Natural killer cell (primary cell): Measurements from ENCODE around the gene C2orf15. TPM values are rescaled to one million over a fixed set of nuclear protein-coding genes. Genes with fewer than 3 reads are reported as not detected.
A peak's percentile ranks its signal among the peaks of the same experiment; 100 is the strongest.

ENCODE experiments used
- ATAC-seq, 3 donors: fragments of 150-1000 bp in 2 of 3; fragments of 200-7000 bp in 1 of 3; cut with Tn5 transposase; 1 replicate in 1 of 3; 2 replicates in 2 of 3; pipeline ENCODE4 v1.10.0; 2021; ENCODE audit warnings: mild to moderate bottlenecking in 2 of 3, moderate library complexity in 2 of 3
- DNase-seq, 2 donors: peaks; one replicate each; pipeline versions ENCODE4 v3.0.0 to v3.0.0-alpha.2; 2013 to 2021; ENCODE audit warnings: mixed read lengths in 1 of 2
- H3K27ac ChIP-seq: one replicate; pipeline ENCODE4 v1.5.1; 2013; ENCODE audit warnings: mild to moderate bottlenecking, low read length
- H3K27me3 ChIP-seq: one replicate; pipeline ENCODE4 v1.6.1; 2013; ENCODE audit warnings: low read length; ENCODE audit not compliant: control insufficient read depth, insufficient read depth
- H3K36me3 ChIP-seq: one replicate; pipeline ENCODE4 v1.6.1; 2013; ENCODE audit warnings: low read length; ENCODE audit not compliant: control insufficient read depth, insufficient read depth
- H3K4me1 ChIP-seq: one replicate; pipeline ENCODE4 v1.6.1; 2013; ENCODE audit warnings: low read length; ENCODE audit not compliant: control insufficient read depth, insufficient read depth
- H3K4me3 ChIP-seq: one replicate; pipeline ENCODE4 v1.5.1; 2013; ENCODE audit warnings: low read length
- H3K9me3 ChIP-seq: one replicate; pipeline ENCODE4 v1.6.1; 2013; ENCODE audit warnings: low read length; ENCODE audit not compliant: control insufficient read depth, insufficient read depth
- H3K27ac Mint-ChIP-seq, 2 donors: one replicate each; pipeline ENCODE4 v1.8.0; 2022; ENCODE audit warnings: mild to moderate bottlenecking in 2 of 2, mixed read lengths in 2 of 2, moderate library complexity in 1 of 2
- H3K27me3 Mint-ChIP-seq, 2 donors: one replicate each; pipeline ENCODE4 v1.8.0; 2022; ENCODE audit warnings: low read depth in 2 of 2, mixed read lengths in 2 of 2
- H3K36me3 Mint-ChIP-seq: one replicate; pipeline ENCODE4 v1.8.0; 2022; ENCODE audit warnings: mixed read lengths
- H3K4me1 Mint-ChIP-seq, 2 donors: one replicate each; pipeline ENCODE4 v1.8.0; 2022; ENCODE audit warnings: mixed read lengths in 2 of 2
- H3K4me3 Mint-ChIP-seq: one replicate; pipeline ENCODE4 v1.8.0; 2022; ENCODE audit warnings: mild to moderate bottlenecking, moderate library complexity, mixed read lengths
- H3K9me3 Mint-ChIP-seq, 2 donors: one replicate each; pipeline ENCODE4 v1.8.0; 2022; ENCODE audit warnings: mixed read lengths in 2 of 2
- CTCF ChIP-seq: fragments of 200-600 bp; IDR thresholded peaks from one replicate; pipeline ENCODE4 v1.8.0; 2022; ENCODE audit warnings: antibody characterized with exemption
- WGBS: methylation state at CpG from one replicate; pipeline ENCODE4 v1.1.7; 2013; ENCODE audit warnings: missing lambda C conversion rate; ENCODE audit not compliant: insufficient coverage; 5-methylcytosine and 5-hydroxymethylcytosine counted together
- intact Hi-C: fragments of 100-400 bp; cut with micrococcal nuclease; formaldehyde crosslinking; loops from one replicate; pipeline ENCODE4 v1.14.2; 2022
- total RNA-seq, 4 donors: library from RNA; stranded (reverse); fragments of 120-200 nt in 1 of 4; gene quantifications; one replicate each; pipeline versions ENCODE4 v1.2.3 to v1.2.4, GENCODE V29; 2013 to 2022

Gene C2orf15
- 1 to 10 TPM; 1.3 to 2.6 (median 1.9) TPM for total RNA-seq
- total RNA-seq (2013): 3.5 TPM

GRCh38 chr2:99141110-99142108 is at the start of gene C2orf15:
Gene C2orf15, plus strand, starts transcription at chr2:99141707. Its CDS starts 8,852 bp downstream, at chr2:99150559.
- Mint-ChIP-seq H3K9me3 (no peaks in the 10 kb centered on the region), H3K4me1 (peaks cover 23 to 25% of the 10 kb centered on the region in 2 donors), H3K36me3 (no peaks in the 10 kb centered on the region), H3K27ac (peak within 1 kb of the TSS; percentile 96 to 100), H3K27me3 (no peaks in the 10 kb centered on the region), H3K4me3 (peak within 1 kb of the TSS; percentile 97)
- Histone ChIP-seq H3K27me3 (no peaks in the 10 kb centered on the region), H3K4me1 (peaks cover 9% of the 10 kb centered on the region), H3K4me3 (peak within 1 kb of the TSS; percentile 96), H3K9me3 (no peaks in the 10 kb centered on the region), H3K36me3 (no peaks in the 10 kb centered on the region), H3K27ac (peak within 1 kb of the TSS; percentile 95)
- DNase-seq: peak; percentile 85 to 98
- TF ChIP-seq CTCF: no peak
- intact Hi-C loops: loop anchor here (1.0 kb wide), 3 partner anchors 13 to 348 kb away; partner anchors contain the start of genes LIPT1, MITD1, MRPL30 and TSGA10
- peak; percentile 89 to 97 (median 91) for ATAC-seq
- WGBS: under 1% methylated on average over 84 of the region's 84 CpGs

GRCh38 chr2:99096728-99097127 is 44.8 kb upstream of the C2orf15 start:
- Histone ChIP-seq H3K4me1 (no peaks in the 10 kb centered on the region), H3K4me3 (no peak overlapping the region), H3K9me3 (no peaks in the 10 kb centered on the region), H3K27ac (no peak overlapping the region), H3K27me3 (no peaks in the 10 kb centered on the region), H3K36me3 (no peaks in the 10 kb centered on the region)
- Mint-ChIP-seq H3K4me3 (no peak overlapping the region), H3K9me3 (no peaks in the 10 kb centered on the region), H3K36me3 (no peaks in the 10 kb centered on the region), H3K27ac (no peak overlapping the region), H3K4me1 (no peaks in the 10 kb centered on the region), H3K27me3 (peaks cover 17 to 27% of the 10 kb centered on the region in 2 donors)
- intact Hi-C loops: no loop called here
- no peak for DNase-seq
- WGBS: no CpG with 5 or more reads among the region's 1 CpG
- ATAC-seq: no peak
- no peak for TF ChIP-seq CTCF

- no peaks in the 10 kb centered on the region for H3K36me3 ChIP-seq
- TF ChIP-seq CTCF: no peak
- Mint-ChIP-seq H3K9me3 (no peaks in the 10 kb centered on the region), H3K27me3 (no peaks in the 10 kb centered on the region), H3K27ac (no peak overlapping the region), H3K4me3 (no peak overlapping the region), H3K4me1 (no peaks in the 10 kb centered on the region), H3K36me3 (no peaks in the 10 kb centered on the region)
- ATAC-seq: no peak
- no peaks in the 10 kb centered on the region for H3K27me3 ChIP-seq
- intact Hi-C loops: no loop called here
- H3K4me3 ChIP-seq: no peak overlapping the region
- no peaks in the 10 kb centered on the region for H3K9me3 ChIP-seq
- no peak overlapping the region for H3K27ac ChIP-seq
- DNase-seq: peak in 1 of 2 donors; percentile 9
- H3K4me1 ChIP-seq: no peaks in the 10 kb centered on the region
- no CpG with 5 or more reads among the region's 3 CpGs for WGBS
These were observed 39.8 kb upstream of the C2orf15 start for GRCh38 chr2:99101697-99102096.
